GM19324 (cell line): ENCODE results near the gene GP1BB.
"Not testable (repeated sequence)": the region's sequence is repeated elsewhere in the genome, so short reads cannot be mapped to it uniquely, and the experiment has no call there.

Experiments used
- ATAC-seq: cut with Tn5 transposase; IDR thresholded peaks from one replicate; pipeline ENCODE4 v1.9.1; 2021; ENCODE audit warnings: mild to moderate bottlenecking, moderate library complexity; ENCODE audit not compliant: unreplicated experiment, low FRiP score

The GP1BB gene

DNA sequence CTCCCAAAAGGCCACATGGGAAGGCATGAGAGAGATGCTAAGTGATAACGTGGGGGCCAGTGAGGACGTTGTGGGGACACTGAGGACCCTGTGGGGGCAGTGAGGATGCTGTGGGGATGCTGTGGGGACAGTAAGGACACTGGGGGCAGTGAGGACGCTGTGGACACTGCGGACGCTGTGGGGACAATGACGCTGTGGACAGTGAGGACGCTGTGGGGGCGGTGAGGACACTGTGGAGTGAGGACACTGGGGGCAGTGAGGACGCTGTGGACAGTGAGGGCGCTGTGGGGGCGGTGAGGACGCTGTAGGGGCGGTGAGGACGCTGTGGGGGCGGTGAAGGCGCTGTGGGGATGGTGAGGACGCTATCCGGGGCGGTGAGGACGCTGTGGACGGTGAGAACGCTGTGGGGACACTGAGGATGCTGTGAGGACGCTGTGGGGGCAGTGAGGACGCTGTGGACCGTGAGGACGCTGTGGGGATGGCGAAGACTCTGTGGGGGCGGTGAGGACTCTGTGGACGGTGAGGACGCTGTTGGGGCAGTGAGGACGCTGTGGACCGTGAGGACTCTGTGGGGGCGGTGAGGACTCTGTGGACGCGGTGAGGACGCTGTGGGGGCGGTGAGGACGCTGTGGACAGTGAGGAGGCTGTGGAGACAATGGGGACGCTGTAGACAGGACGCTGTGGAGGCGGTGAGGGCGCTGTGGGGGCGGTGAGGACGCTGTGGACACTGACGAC is 1.8 kb downstream of the GP1BB start:
- no peak for ATAC-seq

DNA sequence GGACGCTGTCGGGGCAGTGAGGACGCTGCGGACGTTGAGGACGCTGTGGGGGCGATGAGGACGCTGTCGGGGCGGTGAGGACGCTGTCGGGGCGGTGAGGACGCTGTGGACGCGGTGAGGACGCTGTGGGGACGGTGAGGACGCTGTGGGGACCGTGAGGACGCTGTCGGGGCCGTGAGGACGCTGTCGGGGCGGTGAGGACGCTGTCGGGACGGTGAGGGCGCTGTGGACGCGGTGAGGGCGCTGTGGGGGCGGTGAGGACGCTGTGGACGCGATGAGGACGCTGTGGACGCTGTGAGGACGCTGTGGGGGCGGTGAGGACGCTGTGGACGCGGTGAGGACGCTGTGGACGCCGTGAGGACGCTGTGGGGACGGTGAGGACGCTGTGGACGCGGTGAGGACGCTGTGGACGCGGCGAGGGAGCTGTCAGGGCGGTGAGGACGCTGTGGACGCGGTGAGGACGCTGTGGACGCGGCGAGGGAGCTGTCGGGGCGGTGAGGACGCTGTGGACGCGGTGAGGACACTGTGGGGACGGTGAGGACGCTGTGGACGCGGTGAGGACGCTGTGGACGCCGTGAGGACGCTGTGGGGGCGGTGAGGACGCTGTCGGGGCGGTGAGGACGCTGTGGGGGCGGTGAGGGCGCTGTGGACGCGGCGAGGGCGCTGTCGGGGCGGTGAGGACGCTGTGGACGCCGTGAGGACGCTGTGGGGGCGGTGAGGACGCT is 2.9 kb downstream of the GP1BB start:
- not testable (repeated sequence) for ATAC-seq

DNA sequence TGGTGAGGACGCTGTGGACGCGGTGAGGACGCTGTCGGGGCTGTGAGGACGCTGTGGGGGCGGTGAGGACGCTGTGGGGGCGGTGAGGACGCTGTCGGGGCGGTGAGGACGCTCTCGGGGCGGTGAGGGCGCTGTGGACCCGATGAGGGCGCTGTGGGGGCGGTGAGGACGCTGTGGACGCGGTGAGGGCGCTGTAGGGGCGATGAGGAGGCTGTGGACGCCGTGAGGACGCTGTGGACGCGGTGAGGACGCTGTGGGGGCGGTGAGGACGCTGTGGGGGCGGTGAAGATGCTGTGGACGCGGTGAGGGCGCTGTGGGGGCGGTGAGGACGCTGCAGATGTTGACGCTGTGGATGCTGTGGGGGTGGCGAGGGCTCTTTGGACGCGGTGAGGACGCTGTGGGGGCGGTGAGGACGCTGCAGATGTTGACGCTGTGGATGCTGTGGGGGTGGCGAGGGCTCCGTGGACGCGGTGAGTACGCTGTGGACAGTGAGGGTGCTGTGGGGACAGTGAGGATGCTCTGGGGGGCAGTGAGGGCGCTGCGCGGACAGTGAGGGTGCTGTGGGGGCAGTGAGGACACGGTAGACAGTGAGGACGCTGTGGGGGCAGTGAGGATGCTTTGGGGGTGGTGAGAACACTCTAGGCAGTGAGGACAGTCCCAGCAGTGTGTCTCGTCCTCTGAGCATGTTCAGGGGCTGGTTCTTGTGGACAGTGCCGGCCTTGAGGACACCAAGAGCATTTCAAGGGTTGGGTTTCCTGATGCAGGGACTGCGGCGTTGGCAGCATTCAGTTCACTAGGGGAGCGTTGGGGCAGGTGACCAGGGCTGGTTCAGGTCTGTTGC is 4.2 kb downstream of the GP1BB start:
- no peak for ATAC-seq

DNA sequence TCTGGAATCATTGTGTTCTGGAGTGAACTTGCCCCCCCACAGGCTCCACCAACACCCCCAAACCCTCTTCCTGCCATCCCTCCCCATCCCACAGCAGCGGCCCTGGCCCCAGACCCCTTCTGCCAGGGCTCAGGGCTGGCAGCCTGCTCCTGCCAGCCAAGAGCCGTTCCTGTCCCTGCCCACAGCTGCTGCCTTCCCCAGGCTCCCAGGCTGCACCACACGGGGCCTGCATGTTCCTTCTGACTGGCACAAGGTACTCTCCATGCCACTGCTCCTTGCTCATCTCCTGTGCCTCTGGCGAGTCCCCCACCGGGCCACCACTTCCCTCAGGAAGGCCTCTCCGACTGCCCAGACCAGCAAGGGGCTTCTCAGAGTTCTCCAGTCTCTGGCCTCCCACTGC is 4.9 kb downstream of the GP1BB start:
- no peak for ATAC-seq

DNA sequence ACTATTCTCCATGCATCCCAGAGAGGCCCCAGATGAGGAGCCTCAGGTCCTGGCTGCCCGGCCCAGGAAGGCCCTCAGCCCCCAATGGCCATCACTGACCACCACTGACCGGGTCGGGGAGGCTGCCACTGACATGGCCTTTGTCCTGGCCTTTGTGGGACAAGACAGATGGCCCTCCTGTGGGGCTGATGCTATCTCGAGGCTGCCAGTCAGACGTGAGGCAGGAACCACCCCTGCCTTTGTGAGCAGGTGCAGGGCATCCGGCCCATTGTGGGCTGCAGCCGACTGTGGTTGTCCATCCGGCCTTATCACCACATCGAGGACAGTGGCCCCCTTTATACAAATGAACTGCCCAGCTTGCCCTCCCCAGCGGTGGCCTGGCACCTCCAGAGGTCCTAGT is 5.5 kb downstream of the GP1BB start:
- ATAC-seq, result no peak

DNA sequence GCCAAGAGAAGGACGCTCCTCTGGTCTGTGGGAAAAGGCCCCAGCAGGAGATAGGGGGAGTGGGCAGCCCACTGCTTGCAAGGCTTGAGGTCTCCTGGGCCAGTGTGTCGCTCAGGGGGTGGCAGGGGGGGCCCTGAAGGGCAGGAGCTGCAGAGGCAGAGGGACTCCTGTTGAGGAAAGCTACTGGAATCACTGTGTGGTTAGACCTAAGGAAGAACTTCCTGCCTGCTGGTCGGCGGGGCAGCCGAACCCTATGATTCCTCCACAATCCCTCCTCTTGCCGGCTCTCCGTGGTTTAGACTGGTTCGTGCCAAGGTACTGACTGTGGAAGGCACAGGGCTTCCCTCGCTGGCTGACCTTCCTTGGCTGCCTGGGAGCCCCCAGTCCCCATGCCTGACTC is 6.2 kb downstream of the GP1BB start:
- no peak for ATAC-seq

DNA sequence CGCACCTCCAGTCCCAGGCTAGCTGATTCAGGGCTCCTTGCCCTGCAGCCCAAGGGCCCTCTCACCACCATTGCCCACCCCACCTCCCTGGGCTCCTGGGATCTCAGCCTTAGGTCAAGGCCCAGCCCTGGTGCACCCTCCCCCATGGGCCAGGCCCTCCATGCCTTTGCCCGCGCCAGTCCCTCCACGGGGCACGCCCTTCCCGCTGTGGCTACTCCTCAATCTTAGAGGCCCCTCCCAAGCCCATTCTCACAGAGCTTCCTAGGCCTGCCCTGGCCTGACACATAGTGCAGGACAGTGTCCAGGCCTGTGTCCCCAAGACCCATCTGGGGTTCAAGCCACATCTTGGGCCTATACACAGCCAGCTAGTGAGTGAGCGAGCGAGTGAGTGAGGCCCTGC is 6.9 kb downstream of the GP1BB start:
- no peak for ATAC-seq

DNA sequence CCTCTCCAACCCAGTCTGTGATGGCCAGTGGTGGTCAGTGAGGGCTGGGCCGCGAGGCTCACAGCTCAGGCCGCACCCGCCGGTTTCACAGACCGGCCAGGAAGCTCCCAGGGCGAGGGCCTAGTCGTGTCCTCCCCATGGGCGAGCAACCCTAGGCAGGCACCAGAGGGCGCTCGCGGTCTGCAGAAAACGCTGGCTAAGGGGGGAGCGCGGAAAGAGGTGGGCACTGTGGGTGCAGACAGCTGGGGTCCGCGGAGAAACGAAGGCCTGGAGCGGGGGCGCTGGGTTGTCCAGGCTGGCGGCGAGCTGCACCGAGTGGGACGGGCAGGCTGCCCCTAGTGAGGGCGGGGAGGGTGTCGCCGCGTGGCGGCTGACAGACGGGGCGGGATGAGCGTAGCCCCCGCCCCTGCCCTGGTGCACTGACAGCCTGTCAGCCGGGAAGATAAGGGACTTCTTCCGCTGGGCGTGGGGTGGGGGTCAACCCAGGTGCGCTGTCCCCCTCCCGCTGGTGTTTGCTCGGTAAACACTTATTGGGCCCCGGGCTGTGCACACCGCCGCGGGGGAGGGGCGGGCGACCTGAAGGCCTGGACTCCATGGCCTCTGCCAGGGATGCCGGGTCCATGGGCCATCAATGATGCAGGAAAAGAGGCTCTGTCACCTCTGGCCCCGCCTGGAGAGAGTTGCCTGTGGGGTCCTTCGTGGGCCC is 7.5 kb downstream of the GP1BB start:
- no peak for ATAC-seq

DNA sequence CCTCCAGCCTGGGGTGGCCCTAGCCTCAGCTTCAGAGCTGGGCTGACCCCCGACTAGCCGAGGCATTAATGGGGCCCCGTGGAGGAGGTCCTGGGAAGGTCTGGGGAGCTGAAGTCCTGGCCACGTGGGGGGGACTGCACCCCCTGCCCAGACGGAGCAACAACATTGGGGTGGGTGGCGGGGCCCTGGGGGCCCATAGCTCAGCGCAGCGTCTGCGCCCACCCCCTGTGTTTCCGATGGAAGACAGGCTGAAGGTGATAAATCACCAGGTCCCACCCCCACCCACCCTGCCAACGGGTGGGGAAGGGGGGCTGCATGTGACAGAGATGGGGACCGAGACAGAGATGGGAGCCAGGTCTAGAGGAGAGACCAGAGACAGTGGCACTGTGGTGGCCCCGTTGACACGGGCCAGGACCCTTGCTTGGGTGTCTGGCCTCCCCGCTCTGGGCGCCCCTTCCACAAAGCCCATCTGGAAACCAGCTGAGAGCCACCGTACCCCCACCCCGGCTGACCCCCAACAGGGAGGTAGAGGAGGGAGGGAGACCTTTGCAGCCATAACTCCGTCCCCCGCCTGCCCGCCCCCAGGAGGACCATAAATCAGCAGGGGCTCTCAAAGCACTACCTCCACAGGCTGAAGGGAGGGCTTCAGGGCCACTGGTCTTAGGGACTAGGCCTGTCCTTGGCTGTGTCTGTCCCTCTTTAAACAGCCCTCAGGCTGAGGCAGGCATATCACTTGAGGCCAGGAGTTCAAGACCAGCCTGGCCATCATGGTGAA is 8.2 kb downstream of the GP1BB start:
- ATAC-seq, result no peak

DNA sequence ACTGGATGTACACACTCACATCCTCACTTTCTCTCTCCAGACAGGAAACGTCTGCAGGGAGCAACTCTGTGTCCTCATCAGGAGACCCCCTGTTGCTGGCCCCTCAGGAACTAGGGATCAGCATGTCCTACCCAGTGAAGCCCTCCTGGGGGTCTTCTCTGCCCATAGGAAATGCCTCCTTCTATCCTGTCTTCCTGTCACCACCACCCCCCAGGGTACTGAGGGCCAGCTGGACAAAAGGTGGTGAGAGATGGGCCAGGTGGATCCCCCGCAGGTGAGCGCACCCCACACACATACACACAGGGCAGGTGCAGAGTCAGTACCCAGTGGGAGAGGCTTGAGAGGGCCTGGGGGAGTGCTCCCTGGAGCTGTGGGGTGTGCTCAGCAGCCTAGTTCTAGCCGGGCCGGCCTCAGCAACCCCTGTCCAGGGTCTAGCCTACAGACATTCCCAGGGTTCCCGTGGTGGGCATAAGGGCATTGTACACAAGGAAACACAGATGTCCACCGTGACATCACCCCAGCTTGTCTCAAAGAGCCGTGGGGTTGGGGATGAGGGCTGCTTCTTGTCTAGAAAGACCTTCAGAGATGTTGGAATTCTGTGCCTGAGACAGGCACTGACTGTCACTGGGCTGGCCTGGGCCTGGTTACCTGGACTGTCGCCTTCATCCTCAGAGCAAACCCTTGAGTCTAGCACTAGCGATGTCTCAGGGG is 9.2 kb downstream of the GP1BB start:
- no peak for ATAC-seq

DNA sequence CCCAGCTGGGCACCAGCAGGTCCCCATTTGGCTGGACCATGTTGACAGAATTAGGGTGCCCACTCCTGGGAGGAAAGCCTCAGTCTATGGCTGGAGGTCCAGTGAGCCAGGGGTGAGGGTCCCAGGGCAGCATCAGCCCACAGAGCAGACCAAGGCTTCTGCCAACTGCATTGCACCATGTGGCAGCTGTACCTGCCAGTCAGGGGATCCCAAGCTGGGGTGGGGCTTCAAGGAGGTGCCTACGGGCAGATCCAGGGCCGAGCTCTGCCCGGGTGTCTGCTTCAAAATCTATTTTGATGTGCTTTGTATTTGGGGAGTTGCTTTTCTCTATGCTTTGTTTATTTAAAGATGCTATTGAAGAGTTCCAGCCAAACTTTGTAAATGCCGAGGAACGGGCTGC is 10.4 kb downstream of the GP1BB start:
- no peak for ATAC-seq

DNA sequence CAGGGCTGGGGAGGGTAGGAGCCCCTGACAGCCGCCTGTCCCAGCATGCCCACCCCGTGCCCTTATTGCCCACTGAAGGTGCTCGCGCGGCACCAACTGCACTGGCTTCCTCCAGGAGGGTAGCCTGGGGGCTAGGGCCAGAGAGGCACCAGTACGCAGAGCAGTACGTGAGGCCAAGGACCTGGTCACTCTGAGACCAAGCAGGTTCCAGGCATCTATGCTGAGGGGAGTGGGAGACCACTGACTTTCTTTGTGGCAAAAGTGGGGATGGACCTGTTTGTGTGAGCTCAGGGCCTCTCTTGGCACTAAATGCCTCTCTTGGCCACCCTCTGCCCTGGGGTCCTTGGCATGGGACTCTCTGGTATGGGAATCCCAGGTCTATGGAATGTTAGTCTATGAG is 10.8 kb downstream of the GP1BB start:
- ATAC-seq, result no peak

DNA sequence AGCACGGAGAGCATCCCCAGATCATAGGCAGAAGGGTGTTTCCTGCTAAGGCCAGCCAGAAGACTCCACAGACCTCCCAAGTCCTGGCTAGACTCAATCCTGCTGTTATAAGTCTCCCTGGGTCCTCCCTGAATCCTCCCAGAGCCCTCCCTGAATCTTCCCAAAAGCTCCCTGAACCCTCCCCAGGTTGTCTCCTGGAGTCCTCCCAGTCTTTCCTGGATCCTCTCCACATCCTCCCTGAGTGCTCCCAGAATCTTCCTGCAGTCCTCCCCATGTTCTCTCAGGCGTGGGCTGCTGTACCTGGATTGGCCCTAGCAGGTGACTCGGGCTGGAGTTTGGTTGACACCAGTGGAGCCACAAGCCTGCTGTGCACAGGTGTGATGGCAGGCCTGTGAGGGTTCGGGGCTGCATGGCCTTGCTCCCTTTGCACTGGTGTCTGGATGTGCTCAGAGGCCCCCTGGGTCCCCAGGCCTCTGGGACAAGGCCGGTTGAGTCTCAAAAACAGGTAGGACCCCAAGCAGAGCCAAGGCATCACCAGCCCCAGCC is 11.6 kb downstream of the GP1BB start:
- ATAC-seq, result no peak

DNA sequence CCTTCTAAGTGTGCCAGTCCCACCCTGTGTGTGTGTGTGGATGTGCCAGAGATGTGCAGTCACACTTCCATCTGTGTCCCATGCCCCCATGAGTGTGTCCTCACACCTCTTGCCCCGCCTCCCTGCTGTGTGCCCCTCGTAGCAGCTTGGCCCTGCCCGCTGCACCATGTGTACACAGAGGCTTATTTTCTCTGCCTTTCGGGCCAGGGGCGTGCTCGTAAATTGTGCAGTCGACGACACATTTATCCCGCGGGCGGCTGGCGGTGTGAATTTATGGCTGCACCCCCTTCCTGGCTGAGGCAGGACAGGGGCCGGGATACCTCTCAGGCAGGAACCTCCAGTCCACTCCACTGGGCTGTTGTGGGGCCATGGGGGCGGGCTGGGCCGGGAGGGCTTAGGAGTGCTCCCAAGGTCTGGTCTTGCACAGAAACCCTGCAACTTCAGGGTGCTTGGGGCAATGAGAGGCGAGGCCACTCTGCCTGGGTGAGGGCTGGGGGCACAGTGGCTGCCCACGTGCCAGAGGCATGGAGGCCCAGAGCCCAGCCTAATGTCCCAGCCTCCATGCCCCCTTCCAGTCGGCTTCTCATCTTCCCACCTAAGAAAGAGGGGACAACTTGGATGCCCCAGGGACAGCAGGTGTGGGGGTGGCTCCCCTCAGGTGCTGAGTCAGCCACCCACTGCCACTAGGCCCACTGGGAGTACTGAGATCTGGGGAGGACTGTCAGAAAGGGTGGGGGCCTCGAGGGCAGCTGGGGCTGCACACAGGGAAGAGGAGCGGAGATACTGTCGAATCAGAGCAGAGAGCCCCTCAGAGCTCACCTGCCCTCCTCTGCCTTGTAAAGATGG is 12.5 kb downstream of the GP1BB start:
- ATAC-seq, result no peak

DNA sequence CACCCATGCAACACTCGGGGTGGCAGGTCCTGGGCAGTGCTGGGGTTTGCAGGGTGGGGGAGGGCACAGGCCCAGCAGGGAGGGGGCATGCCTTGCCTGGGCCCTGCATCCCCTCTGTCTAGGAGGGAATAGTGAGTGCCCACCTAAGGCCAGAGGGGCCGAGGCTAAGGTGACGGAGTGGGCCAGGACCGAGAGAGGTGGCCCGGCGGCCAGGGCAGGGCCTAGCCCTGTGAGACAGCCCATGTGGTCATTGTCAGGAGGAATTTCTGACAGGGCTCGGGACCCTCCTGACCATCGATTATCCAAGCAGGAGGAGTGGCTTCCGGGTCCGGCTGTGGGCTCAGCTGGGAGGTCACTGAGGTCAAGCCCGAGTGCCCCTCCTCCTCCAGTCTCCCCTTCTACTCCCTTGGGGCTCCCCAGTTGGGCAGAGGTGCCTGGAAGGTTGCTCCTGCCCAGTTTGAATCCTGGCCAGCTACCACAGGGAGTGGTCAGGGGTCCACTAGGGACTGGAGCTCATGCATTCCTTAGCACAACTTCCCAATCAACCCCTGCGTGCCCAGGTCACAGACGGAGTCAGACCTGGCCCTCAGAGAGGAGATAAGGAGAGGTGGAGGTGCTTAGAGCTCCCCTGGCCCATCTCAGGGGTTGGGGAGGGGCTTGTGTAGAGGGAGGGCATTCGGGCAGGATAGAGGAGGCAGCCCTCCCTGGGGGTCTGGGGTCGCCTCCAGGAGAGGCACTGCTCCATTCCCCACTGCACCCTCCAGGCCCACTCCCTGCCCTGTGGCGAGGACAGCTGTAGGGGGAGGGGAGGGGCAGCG is 14.7 kb downstream of the GP1BB start:
- ATAC-seq, result no peak

DNA sequence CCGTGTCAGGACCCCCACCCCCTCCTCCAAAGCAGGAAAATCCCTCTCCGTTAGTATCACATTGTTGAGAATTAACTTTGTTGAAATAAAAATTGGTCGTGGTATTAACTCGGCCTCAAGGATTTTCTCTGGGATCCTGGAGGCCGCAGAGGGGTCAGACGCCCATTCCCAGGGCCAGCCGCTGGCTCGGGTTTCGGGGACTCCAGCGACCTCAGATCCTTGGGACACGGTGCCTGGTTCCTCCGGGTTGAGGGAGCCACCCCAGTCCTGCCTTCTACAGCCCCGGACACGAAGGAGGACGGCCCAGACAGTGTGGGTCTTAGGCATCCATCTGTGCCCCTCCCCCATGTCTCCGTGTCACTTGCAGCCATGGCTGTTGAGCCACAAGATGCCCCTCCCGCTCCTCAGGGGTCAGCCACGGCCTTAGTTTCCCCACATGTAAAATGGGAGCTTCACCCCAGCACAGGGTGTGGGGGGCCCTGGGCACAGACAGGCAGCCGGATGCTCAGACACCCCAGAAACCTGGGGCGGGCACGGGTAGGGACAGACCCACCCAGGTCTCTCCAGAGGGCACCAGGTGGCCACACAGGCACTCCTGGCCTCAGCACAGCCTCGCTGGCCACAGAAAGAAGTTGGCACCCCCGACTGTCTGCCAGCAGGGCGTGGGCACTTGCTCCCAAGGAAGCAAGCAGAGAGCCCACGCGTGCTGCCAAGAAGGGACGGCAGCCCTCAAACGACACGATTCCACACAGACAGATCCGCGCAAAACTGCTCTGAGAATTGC is 15.5 kb downstream of the GP1BB start:
- ATAC-seq, result no peak

DNA sequence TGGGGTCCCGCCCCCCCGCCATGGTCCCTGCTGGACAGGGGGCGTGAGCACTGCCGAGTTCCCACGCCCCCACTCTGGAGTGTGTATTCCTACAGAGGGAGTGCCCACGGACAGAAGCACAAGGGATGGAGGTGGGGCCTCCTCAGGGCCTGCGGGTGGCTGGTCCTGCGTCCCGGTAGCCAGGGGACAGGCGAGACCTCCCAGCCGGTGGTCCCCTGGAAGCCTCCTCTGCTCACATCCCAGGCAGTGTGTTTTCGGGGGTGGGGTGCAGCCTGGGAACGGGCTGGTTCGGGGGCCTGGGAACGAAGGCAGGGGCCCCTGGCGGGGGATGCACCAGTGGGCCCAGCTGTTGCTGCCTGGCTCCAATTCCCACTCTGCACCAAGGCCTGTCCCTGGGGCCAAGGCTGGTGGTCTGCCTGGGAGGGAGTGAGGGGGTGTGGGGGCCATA is 16.1 kb downstream of the GP1BB start:
- no peak for ATAC-seq
